Measurements from ENCODE around the gene TBC1D22A.

DNA sequence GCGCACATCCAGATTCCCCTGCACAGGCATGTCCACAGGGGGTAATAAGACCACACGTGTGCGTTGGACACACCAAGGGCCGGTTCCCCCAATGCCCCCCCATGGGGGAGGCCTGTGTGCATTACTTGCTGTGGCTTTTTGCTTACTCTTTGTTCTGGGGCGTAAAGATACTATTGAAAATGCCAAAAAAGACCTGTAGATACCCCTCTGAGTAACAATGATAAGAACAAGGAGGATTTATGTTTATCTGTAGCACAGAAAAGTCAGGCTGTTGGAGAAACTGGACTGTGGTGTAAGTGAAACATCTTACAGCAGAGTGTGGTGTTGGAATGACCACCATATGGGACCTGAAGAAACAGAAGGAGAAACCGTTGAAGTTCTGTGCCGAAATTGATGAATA is 103.2 kb downstream of the TBC1D22A start:
- TF ChIP-seq, protein P1, sequence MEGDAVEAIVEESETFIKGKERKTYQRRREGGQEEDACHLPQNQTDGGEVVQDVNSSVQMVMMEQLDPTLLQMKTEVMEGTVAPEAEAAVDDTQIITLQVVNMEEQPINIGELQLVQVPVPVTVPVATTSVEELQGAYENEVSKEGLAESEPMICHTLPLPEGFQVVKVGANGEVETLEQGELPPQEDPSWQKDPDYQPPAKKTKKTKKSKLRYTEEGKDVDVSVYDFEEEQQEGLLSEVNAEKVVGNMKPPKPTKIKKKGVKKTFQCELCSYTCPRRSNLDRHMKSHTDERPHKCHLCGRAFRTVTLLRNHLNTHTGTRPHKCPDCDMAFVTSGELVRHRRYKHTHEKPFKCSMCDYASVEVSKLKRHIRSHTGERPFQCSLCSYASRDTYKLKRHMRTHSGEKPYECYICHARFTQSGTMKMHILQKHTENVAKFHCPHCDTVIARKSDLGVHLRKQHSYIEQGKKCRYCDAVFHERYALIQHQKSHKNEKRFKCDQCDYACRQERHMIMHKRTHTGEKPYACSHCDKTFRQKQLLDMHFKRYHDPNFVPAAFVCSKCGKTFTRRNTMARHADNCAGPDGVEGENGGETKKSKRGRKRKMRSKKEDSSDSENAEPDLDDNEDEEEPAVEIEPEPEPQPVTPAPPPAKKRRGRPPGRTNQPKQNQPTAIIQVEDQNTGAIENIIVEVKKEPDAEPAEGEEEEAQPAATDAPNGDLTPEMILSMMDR (IDR thresholded peaks at IDR 0.05) = no peak
- TF ChIP-seq POLR2A (IDR thresholded peaks at IDR 0.05) = no peak

Measured in heart left ventricle (tissue), 13 donors.